GM12878 (cell line): ENCODE measurements around the gene FAM131B. TPM values are rescaled to one million over a fixed set of nuclear protein-coding genes. Genes with fewer than 3 reads are reported as not detected.

Experiments
- ATAC-seq: fragments of 200-7000 bp; cut with Tn5 transposase; 3 replicates; pipeline ENCODE4 v1.9.1; 2020; ENCODE audit warnings: mild to moderate bottlenecking, moderate library complexity
- BruUV-seq: library from RNA; stranded (reverse); fragments of 400-500 nt; replicated peaks from 2 replicates; lab custom pipeline; 2021; lab: Mats Ljungman, UMichigan
- CTCF ChIA-PET: fragments of 300-600 bp; sonication (Branson Sonifier 250); formaldehyde crosslinking; extraction: SDS; loops from one replicate; lab custom pipeline; 2021; ENCODE audit warnings: inconsistent platforms; lab: Yijun Ruan, JAX
- POLR2A ChIA-PET: fragments of 350-600 bp; formaldehyde crosslinking; extraction: SDS; loops from one replicate; lab custom pipeline; 2021; ENCODE audit warnings: inconsistent platforms; lab: Charles Lee
- RAD21 ChIA-PET: fragments of 300-600 bp; sonication (Branson Sonifier 250); formaldehyde crosslinking; loops from one replicate; lab custom pipeline; 2023; ENCODE audit warnings: antibody characterized with exemption; ENCODE audit not compliant: unreplicated experiment; lab: Charles Lee
- SMC1A ChIA-PET: fragments of 300-600 bp; sonication (Branson Sonifier 250); formaldehyde crosslinking; loops from one replicate; lab custom pipeline; 2023; ENCODE audit not compliant: unreplicated experiment, uncharacterized antibody; lab: Charles Lee
- DNase-seq: peaks from one replicate; pipeline ENCODE4 v3.0.0-alpha.2; 2011; ENCODE audit warnings: low read depth, low spot score
- FAIRE-seq: peaks from 3 replicates; lab custom pipeline; 2011; peaks lifted over from hg19 to GRCh38; lab: Jason Lieb, UNC
- H2AFZ ChIP-seq: 2 replicates; pipeline ENCODE4 v1.6.0; 2011; ENCODE audit warnings: low read depth, low read length, control low read depth; ENCODE audit not compliant: control insufficient read depth
- H3K27ac ChIP-seq: 2 replicates; pipeline ENCODE4 v1.5.1; 2011; ENCODE audit warnings: control low read depth; ENCODE audit not compliant: control insufficient read depth, insufficient read depth
- H3K27me3 ChIP-seq, 2 experiments: replicated peaks in 1 of 2; 2 replicates each; pipeline versions ENCODE4 v1.6.0 to v1.6.1; 2011; ENCODE audit warnings: low read length in 1 of 2; ENCODE audit not compliant: control insufficient read depth in 2 of 2, insufficient read depth in 2 of 2
- H3K36me3 ChIP-seq, 2 experiments: 2 replicates each; pipeline ENCODE4 v1.5.1; 2011; ENCODE audit warnings: low read length in 1 of 2; ENCODE audit not compliant: control insufficient read depth in 2 of 2, insufficient read depth in 2 of 2
- H3K4me1 ChIP-seq: 2 replicates; pipeline ENCODE4 v1.6.1; 2011; ENCODE audit warnings: mild to moderate bottlenecking, low read length, moderate library complexity, mixed read lengths; ENCODE audit not compliant: control insufficient read depth, insufficient read depth
- H3K4me2 ChIP-seq: 2 replicates; pipeline ENCODE4 v1.6.0; 2011; ENCODE audit warnings: control low read depth; ENCODE audit not compliant: control insufficient read depth, insufficient read depth
- H3K4me3 ChIP-seq: fragments of 200-600 bp; sonication (generic); 2 replicates; pipeline ENCODE4 v1.5.1; 2016
- H3K79me2 ChIP-seq: 2 replicates; pipeline ENCODE4 v1.6.0; 2011; ENCODE audit warnings: low read length; ENCODE audit not compliant: control insufficient read depth, insufficient read depth
- H3K9ac ChIP-seq: 2 replicates; pipeline ENCODE4 v1.8.0; 2011; ENCODE audit warnings: low read length, control low read depth, mixed read lengths; ENCODE audit not compliant: control insufficient read depth, insufficient read depth
- H3K9me3 ChIP-seq: replicated peaks from 3 replicates; pipeline ENCODE4 v1.5.1; 2011; ENCODE audit warnings: mild to moderate bottlenecking, low read length; ENCODE audit not compliant: control insufficient read depth, insufficient read depth
- H4K20me1 ChIP-seq: 2 replicates; pipeline ENCODE4 v1.6.0; 2011; ENCODE audit not compliant: control insufficient read depth, insufficient read depth
- CBX5 ChIP-seq: sonication (generic); IDR thresholded peaks from 2 replicates; pipeline ENCODE4 v1.6.1; 2016; ENCODE audit warnings: low read depth, moderate library complexity, mild to moderate bottlenecking, inconsistent platforms
- E4F1 ChIP-seq: fragments of 450-650 bp; IDR thresholded peaks from 2 replicates; pipeline ENCODE4 v1.6.1; 2018; ENCODE audit warnings: borderline replicate concordance, mild to moderate bottlenecking; ENCODE audit not compliant: partially characterized antibody
- ELK1 ChIP-seq: IDR thresholded peaks from 2 replicates; pipeline ENCODE4 v1.6.1; 2012; ENCODE audit warnings: low read depth, low read length, improper control_type of control experiment
- HCFC1 ChIP-seq: fragments of 150-350 bp; IDR thresholded peaks from 2 replicates; pipeline ENCODE4 v1.6.1; 2014; ENCODE audit warnings: low read length
- IKZF1 ChIP-seq: fragments of 450-650 bp; conservative IDR thresholded peaks from 2 replicates; pipeline ENCODE4 v1.6.1; 2017; ENCODE audit warnings: antibody characterized with exemption, mild to moderate bottlenecking
- MLLT1 ChIP-seq: fragments of 450-650 bp; IDR thresholded peaks from 2 replicates; pipeline ENCODE4 v1.6.1; 2016; ENCODE audit warnings: mild to moderate bottlenecking
- NBN ChIP-seq: fragments of 450-650 bp; IDR thresholded peaks from 2 replicates; pipeline ENCODE4 v1.6.1; 2016
- RAD21 ChIP-seq: IDR thresholded peaks from 2 replicates; pipeline ENCODE4 v1.6.1; 2011; ENCODE audit warnings: mild to moderate bottlenecking, low read depth, low read length, moderate library complexity; ENCODE audit not compliant: insufficient read depth
- SMAD5 ChIP-seq: IDR thresholded peaks from 2 replicates; pipeline ENCODE4 v1.6.1; 2016; ENCODE audit warnings: antibody characterized with exemption, low read depth
- SPI1 ChIP-seq: IDR thresholded peaks from 2 replicates; pipeline ENCODE4 v1.6.1; 2011; ENCODE audit warnings: low read depth, mild to moderate bottlenecking, low read length, moderate library complexity, borderline replicate concordance; ENCODE audit not compliant: insufficient read depth
- SRF ChIP-seq, 2 experiments: IDR thresholded peaks; 2 replicates each; pipeline ENCODE4 v1.6.1; 2011; ENCODE audit warnings: low read depth in 2 of 2, low read length in 2 of 2, mild to moderate bottlenecking in 1 of 2, moderate library complexity in 1 of 2
- SUZ12 ChIP-seq: fragments of 200-600 bp; sonication (generic); IDR thresholded peaks from one replicate; pipeline ENCODE4 v1.6.1; 2018; ENCODE audit warnings: antibody characterized with exemption, mild to moderate bottlenecking; ENCODE audit not compliant: unreplicated experiment
- TAF1 ChIP-seq: IDR thresholded peaks from 2 replicates; pipeline ENCODE4 v1.6.1; 2011; ENCODE audit warnings: mild to moderate bottlenecking, low read depth, low read length, borderline replicate concordance
- ZNF207 ChIP-seq: fragments of 450-650 bp; IDR thresholded peaks from 2 replicates; pipeline ENCODE4 v1.6.1; 2014; ENCODE audit warnings: antibody characterized with exemption, mild to moderate bottlenecking, borderline replicate concordance
- ZNF384 ChIP-seq: IDR thresholded peaks from 2 replicates; pipeline ENCODE4 v1.6.1; 2012; ENCODE audit warnings: low read depth, mild to moderate bottlenecking, low read length, improper control_type of control experiment, borderline replicate concordance
- WGBS: methylation state at CpG from one replicate; pipeline ENCODE4 v1.1.6; 2016; ENCODE audit warnings: low lambda C conversion rate; ENCODE audit not compliant: insufficient replicate concordance, insufficient coverage; ENCODE audit errors: missing lambda C conversion rate; 5-methylcytosine and 5-hydroxymethylcytosine counted together
- in situ Hi-C: fragments of 300-500 bp; cut with MboI; formaldehyde crosslinking; loops from 9 replicates; pipeline ENCODE4 v1.14.3; 2018; ENCODE audit warnings: mixed read lengths
- intact Hi-C: fragments of 100-400 bp; cut with micrococcal nuclease; formaldehyde crosslinking; loops from one replicate; pipeline ENCODE4 v1.14.2; 2022; ENCODE audit not compliant: unreplicated experiment
- polyA plus RNA-seq, 11 experiments: library from polyadenylated mRNA; depleted of rRNA in 4 of 11; unstranded in 6 of 11; stranded (reverse) in 5 of 11; fragments of >200 nt; fragmentation: Nextera tagmentation in 4 of 11; fragmentation: Illumina TruSeq in 1 of 11; extraction: Ambion mirVana in 4 of 11; extraction: Trizol in 1 of 11; gene quantifications; 1 replicate in 1 of 11; 2 replicates in 10 of 11; pipeline versions ENCODE4 v1.2.1 to v1.2.3, GENCODE V29; 2011 to 2016; ENCODE audit warnings: inconsistent platforms in 2 of 11, missing spikeins in 2 of 11, low read depth in 1 of 11
- total RNA-seq, 4 experiments: library from RNA; depleted of rRNA in 3 of 4; stranded (reverse); fragments of >200 nt in 3 of 4; fragmentation: Illumina TruSeq in 1 of 4; extraction: Trizol in 1 of 4; gene quantifications; 2 replicates each; pipeline versions ENCODE4 v1.2.1 to v1.2.3, GENCODE V29; 2013 to 2021

FAM131B gene
- total and polyA plus RNA-seq, 10 of the 15 experiments (the other 5 are each of a cell fraction or from before 2014, with no cell fraction given) = 0.03 to 0.05 TPM; not detected in 8

GRCh38 chr7:143380646-143381426, 18.3 kb upstream of the FAM131B start, which contains the start of gene ZYX (continued):
- TF ChIP-seq IKZF1 = peak; percentile 58; the same call in 1 of the 2 replicates

- intact Hi-C loops (loop anchor here (1.0 to 5.0 kb wide), 3 partner anchors 36 to 91 kb away; partner anchors contain the start of gene CASP2), in situ Hi-C loops (no loop called here)
- BruUV-seq = no TSS peak
- peaks cover 37% of the 10 kb centered on the region for H3K79me2 ChIP-seq
- POLR2A ChIA-PET = interaction anchor here (0.7 to 1.2 kb wide), 6 partner anchors 11 to 117 kb away, joined by 3 to 5 read pairs (median 3); partner anchors contain the start of genes GSTK1 and TAS2R41
- RAD21 ChIA-PET = interaction anchor here (0.7 to 1.6 kb wide), 4 partner anchors 37 to 1642 kb away, joined by 3 to 8 read pairs (median 3); partner anchors contain the start of gene SSBP1
- H3K4me3 ChIP-seq = peak overlapping the region; percentile 99
- H3K36me3 ChIP-seq = no peaks in the 10 kb centered on the region
- H3K4me2 ChIP-seq = peak overlapping the region; percentile 93
- H4K20me1 ChIP-seq = no peaks in the 10 kb centered on the region
- ATAC-seq (peak; percentile 76), FAIRE-seq (no peak), DNase-seq (peak; percentile 46)
- H3K27me3 ChIP-seq = no peaks in the 10 kb centered on the region
- peaks cover 15% of the 10 kb centered on the region for H3K4me1 ChIP-seq
- peak overlapping the region; percentile 88 for H2AFZ ChIP-seq
- H3K9ac ChIP-seq = peak overlapping the region; percentile 94
- CTCF ChIA-PET = interaction anchor here (0.6 to 2.6 kb wide), 30 partner anchors 9 to 748 kb away, joined by 3 to 33 read pairs (median 4); partner anchors contain the start of genes CASP2, FAM131B and GSTK1
- no peaks in the 10 kb centered on the region for H3K9me3 ChIP-seq
- SMC1A ChIA-PET = interaction anchor here (1.4 to 2.2 kb wide), 2 partner anchors 11 to 35 kb away, joined by 3 to 14 read pairs; no protein-coding TSS in a partner anchor
- peak overlapping the region; percentile 92 for H3K27ac ChIP-seq
- 0% methylated on average over 35 of the region's 35 CpGs for WGBS
- no peak for TF ChIP-seq HCFC1
- TF ChIP-seq RAD21 = peak; percentile 43
- TF ChIP-seq TAF1 = peak; percentile 28; the same call in 1 of the 2 replicates
- no peak for TF ChIP-seq SRF (IDR thresholded peaks at IDR 0.05; ENCODE audit: low read depth in 2 of 2, low read length in 2 of 2)
- TF ChIP-seq ZNF207 = 0 out of 2 replicates have a peak, but pooled peaks have one; percentile 22
- TF ChIP-seq MLLT1 = 0 out of 2 replicates have a peak, but pooled peaks have one; percentile 30
- TF ChIP-seq ZNF384 = peak; percentile 88; the same call in 1 of the 2 replicates
- TF ChIP-seq SMAD5 = no peak
- no peak for TF ChIP-seq SPI1
- TF ChIP-seq CBX5 = peak; percentile 14; the same call in 1 of the 2 replicates
- TF ChIP-seq NBN = peak; percentile 59; the same call in 1 of the 2 replicates
- TF ChIP-seq SUZ12 = no peak
- TF ChIP-seq E4F1 = no peak
- TF ChIP-seq IKZF1 = peak; percentile 63; the same call in 1 of the 2 replicates
- TF ChIP-seq ELK1 = peak; percentile 47; the same call in 1 of the 2 replicates
Observed at GRCh38 chr7:143380260-143380645, 17.7 kb upstream of the FAM131B start.
